Endothelial cell of umbilical vein (primary cell): ENCODE data around the gene KRTAP4-6. TPM values are rescaled to one million over a fixed set of nuclear protein-coding genes. Genes with fewer than 3 reads are reported as not detected.
A peak's percentile ranks its signal among the peaks of the same experiment; 100 is the strongest.

Experiments
- BruUV-seq: library from RNA; stranded (reverse); fragments of 400-500 nt; replicated peaks from 2 replicates; lab custom pipeline; 2021; lab: Mats Ljungman, UMichigan
- CTCF ChIA-PET: fragments of 300-600, 350-600 bp; sonication (Branson Sonifier 250); formaldehyde crosslinking; loops from one replicate; lab custom pipeline; 2021; ENCODE audit warnings: antibody characterized with exemption, inconsistent platforms; lab: Charles Lee
- POLR2A ChIA-PET: fragments of 300-600, 350-600 bp; sonication (Branson Sonifier 250); formaldehyde crosslinking; loops from one replicate; lab custom pipeline; 2021; ENCODE audit warnings: antibody characterized with exemption, inconsistent platforms; lab: Charles Lee
- DNase-seq: peaks from one replicate; pipeline ENCODE4 v3.0.0-alpha.2; 2011; ENCODE audit warnings: low read depth, low spot score
- FAIRE-seq: peaks from 2 replicates; lab custom pipeline; 2011; peaks lifted over from hg19 to GRCh38; lab: Jason Lieb, UNC
- H2AFZ ChIP-seq: 2 replicates; pipeline ENCODE4 v1.6.0; 2012; ENCODE audit warnings: low read depth, low read length, control low read depth, inconsistent platforms
- H3K27ac ChIP-seq: 2 replicates; pipeline ENCODE4 v1.5.1; 2011; ENCODE audit warnings: low read depth, mild to moderate bottlenecking, control low read depth, low read length, moderate library complexity; ENCODE audit not compliant: insufficient read depth
- H3K27me3 ChIP-seq, 2 experiments: 2 replicates each; pipeline versions ENCODE4 v1.6.0 to v1.6.1; 2011; ENCODE audit warnings: low read length in 2 of 2, mixed read lengths in 1 of 2; ENCODE audit not compliant: control insufficient read depth in 2 of 2, insufficient read depth in 2 of 2
- H3K36me3 ChIP-seq, 2 experiments: 2 replicates in 1 of 2; 3 replicates in 1 of 2; pipeline ENCODE4 v1.5.1; 2011; ENCODE audit warnings: low read length in 2 of 2, mild to moderate bottlenecking in 1 of 2, moderate library complexity in 1 of 2; ENCODE audit not compliant: control insufficient read depth in 2 of 2, insufficient read depth in 2 of 2; ENCODE audit errors: extremely low read depth in 1 of 2
- H3K4me1 ChIP-seq: 3 replicates; pipeline ENCODE4 v1.5.1; 2011; ENCODE audit warnings: mild to moderate bottlenecking, low read length; ENCODE audit not compliant: control insufficient read depth, insufficient read depth; ENCODE audit errors: extremely low read depth
- H3K4me2 ChIP-seq: 2 replicates; pipeline ENCODE4 v1.6.1; 2011; ENCODE audit warnings: low read length, control low read depth, mixed read lengths; ENCODE audit not compliant: insufficient read depth
- H3K4me3 ChIP-seq, 3 experiments: fragments of 200-600 bp in 1 of 3; sonication (generic), shearing (Covaris generic) in 1 of 3; replicated peaks in 1 of 3; 2 replicates each; pipeline ENCODE4 v1.5.1; 2011 to 2016; ENCODE audit warnings: control low read depth in 3 of 3, low read length in 3 of 3, mild to moderate bottlenecking in 2 of 3, inconsistent platforms in 1 of 3, low read depth in 1 of 3, moderate library complexity in 1 of 3; ENCODE audit not compliant: insufficient read depth in 1 of 3
- H3K79me2 ChIP-seq: 2 replicates; pipeline ENCODE4 v1.6.0; 2012; ENCODE audit warnings: low read length, inconsistent platforms; ENCODE audit not compliant: control insufficient read depth, insufficient read depth
- H3K9ac ChIP-seq: replicated peaks from 2 replicates; pipeline ENCODE3; 2011; ENCODE audit warnings: low read length, control low read depth; ENCODE audit not compliant: insufficient read depth; ENCODE audit errors: extremely low read depth
- H3K9me1 ChIP-seq: replicated peaks from 3 replicates; pipeline ENCODE4 v1.6.0; 2011; ENCODE audit warnings: mild to moderate bottlenecking, low read length; ENCODE audit not compliant: control insufficient read depth, insufficient read depth; ENCODE audit errors: extremely low read depth
- H3K9me3 ChIP-seq: replicated peaks from 2 replicates; pipeline ENCODE4 v1.5.1; 2012; ENCODE audit warnings: low read length, inconsistent platforms; ENCODE audit not compliant: control insufficient read depth, insufficient read depth
- H4K20me1 ChIP-seq: replicated peaks from 2 replicates; pipeline ENCODE3; 2011; ENCODE audit warnings: mild to moderate bottlenecking, low read length; ENCODE audit not compliant: control insufficient read depth, insufficient read depth; ENCODE audit errors: extremely low read depth
- FOS ChIP-seq: IDR thresholded peaks from 2 replicates; pipeline ENCODE4 v1.6.1; 2011; ENCODE audit warnings: mild to moderate bottlenecking, low read length, moderate library complexity, borderline replicate concordance; ENCODE audit not compliant: insufficient read depth
- GATA2 ChIP-seq: IDR thresholded peaks from 2 replicates; pipeline ENCODE4 v1.7.0; 2011; ENCODE audit warnings: low read depth, mild to moderate bottlenecking, moderate library complexity, mixed read lengths, low read length; ENCODE audit not compliant: insufficient read length, insufficient read depth
- JUN ChIP-seq: IDR thresholded peaks from 2 replicates; pipeline ENCODE4 v1.6.1; 2011; ENCODE audit warnings: borderline replicate concordance, low read depth; ENCODE audit not compliant: insufficient read length, insufficient read depth
- MYC ChIP-seq: IDR thresholded peaks from one replicate; pipeline ENCODE4 v1.6.1; 2011; ENCODE audit warnings: mild to moderate bottlenecking, low read depth, low read length
- POLR2A ChIP-seq: IDR thresholded peaks from 2 replicates; pipeline ENCODE4 v1.6.1; 2012; ENCODE audit warnings: low read depth, mild to moderate bottlenecking, control low read depth, low read length
- POLR2AphosphoS5 ChIP-seq: IDR thresholded peaks from 2 replicates; pipeline ENCODE4 v1.6.1; 2012; ENCODE audit warnings: low read depth, mild to moderate bottlenecking, control low read depth, low read length, moderate library complexity; ENCODE audit not compliant: insufficient read depth
- dilution Hi-C: fragments of 300-500 bp; cut with MboI; formaldehyde crosslinking; loops from one replicate; pipeline ENCODE4 v1.15.0; 2019; ENCODE audit warnings: low sequenced_read_pairs; ENCODE audit not compliant: extremely low pct_ligation_motif_present
- intact Hi-C: fragments of 100-400 bp; cut with micrococcal nuclease; formaldehyde crosslinking; loops from one replicate; pipeline ENCODE4 v1.10.0; 2022
- polyA plus RNA-seq, 4 experiments: library from polyadenylated mRNA; depleted of rRNA in 3 of 4; stranded (reverse) in 3 of 4; unstranded in 1 of 4; fragments of >200 nt; gene quantifications; 2 replicates each; pipeline versions ENCODE4 v1.2.1 to v1.2.3, GENCODE V29; 2011 to 2012; ENCODE audit warnings: missing spikeins in 1 of 4
- total RNA-seq: library from RNA; stranded (reverse); gene quantifications from 2 replicates; pipeline ENCODE4 v1.2.3, GENCODE V29; 2021

The KRTAP4-6 gene
- total and polyA plus RNA-seq, 2 donors (not counting 3 experiments of a cell fraction or from before 2014, with no cell fraction given) = not detected

DNA sequence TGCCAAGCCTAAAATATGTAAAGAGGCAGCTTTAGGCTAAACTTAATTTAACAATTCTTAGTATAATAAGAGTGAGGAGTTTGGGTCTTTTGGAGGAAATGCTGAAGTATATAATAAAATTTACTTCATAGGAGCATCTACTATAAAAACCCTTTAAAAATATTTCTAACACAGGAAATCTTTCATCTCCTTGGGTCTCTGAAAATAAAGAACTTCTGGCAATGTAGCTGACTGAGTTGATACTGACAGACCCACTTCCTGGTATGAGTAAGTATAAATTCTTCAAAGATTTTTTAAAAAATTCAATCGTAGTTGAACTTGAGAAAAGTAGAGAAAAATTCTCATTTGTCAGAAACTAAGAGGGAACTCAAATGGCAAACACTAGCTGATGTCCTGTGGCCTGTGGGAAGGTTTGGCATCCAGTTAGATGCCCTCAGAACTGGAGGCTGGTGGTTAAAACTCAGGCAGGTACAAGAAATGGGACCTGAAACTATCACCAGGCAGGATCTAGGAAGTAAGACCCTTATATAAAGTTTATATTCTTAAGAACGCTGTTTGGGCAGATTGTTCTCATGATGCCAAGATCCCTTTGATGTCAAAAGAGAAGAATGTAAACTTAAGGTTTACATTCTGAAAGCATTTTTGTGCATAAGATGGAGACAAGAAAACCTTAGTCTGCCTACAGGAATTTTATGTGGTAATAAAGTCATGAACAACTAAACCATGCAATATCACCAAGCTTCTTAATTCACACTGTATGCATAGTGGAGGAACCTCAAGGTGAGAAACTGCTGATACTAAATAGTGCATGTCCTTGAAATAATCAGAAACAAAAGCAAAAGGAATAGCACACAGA, 6.2 kb downstream of the KRTAP4-6 start:
- no peak overlapping the region for H3K27ac ChIP-seq
- dilution Hi-C loops = no loop called here
- intact Hi-C loops = no loop called here
- H3K9ac ChIP-seq = no peak overlapping the region
- FAIRE-seq = no peak
- no peaks in the 10 kb centered on the region for H3K9me1 ChIP-seq
- H2AFZ ChIP-seq = no peak overlapping the region
- H3K4me2 ChIP-seq = no peak overlapping the region
- ChIA-PET CTCF (interaction anchor here (0.7 kb wide), 1 partner anchor 21 kb away, joined by 3 read pairs; no protein-coding TSS in a partner anchor), POLR2A (no interaction called here)
- H3K27me3 ChIP-seq = peaks cover 0 to 3% of the 10 kb centered on the region in 2 experiments
- no peaks in the 10 kb centered on the region for H3K36me3 ChIP-seq
- no peaks in the 10 kb centered on the region for H3K79me2 ChIP-seq
- no peak overlapping the region for H3K4me3 ChIP-seq
- no peak for DNase-seq
- no peaks in the 10 kb centered on the region for H4K20me1 ChIP-seq
- no peak for TF ChIP-seq MYC
- TF ChIP-seq JUN = no peak
- TF ChIP-seq GATA2 = no peak
- no peak for TF ChIP-seq POLR2A
- no peak for TF ChIP-seq POLR2AphosphoS5
- no TSS peak for BruUV-seq
- no peaks in the 10 kb centered on the region for H3K9me3 ChIP-seq
- no peaks in the 10 kb centered on the region for H3K4me1 ChIP-seq

DNA sequence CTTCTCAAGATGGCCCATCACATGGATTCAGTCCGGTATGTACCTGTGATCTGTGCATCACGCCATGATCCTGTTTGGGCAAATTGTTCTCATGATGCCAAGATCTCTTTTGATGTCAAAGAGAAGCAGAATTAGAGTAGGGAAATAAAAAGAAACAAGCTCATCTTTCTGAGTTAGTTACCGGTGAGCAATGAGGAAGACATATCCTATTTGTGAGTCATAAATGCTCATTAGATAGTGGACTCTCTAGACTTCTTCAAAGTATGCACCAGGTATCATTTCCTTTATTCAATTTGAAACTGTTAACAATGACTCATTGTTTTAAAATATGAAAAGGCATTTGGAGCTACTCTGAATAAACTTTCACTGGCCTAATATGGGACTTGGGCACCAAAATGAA, 8.4 kb downstream of the KRTAP4-6 start:
- Histone ChIP-seq H3K4me3 (no peak overlapping the region), H3K36me3 (no peaks in the 10 kb centered on the region), H3K9me3 (no peaks in the 10 kb centered on the region), H3K79me2 (no peaks in the 10 kb centered on the region), H3K4me2 (no peak overlapping the region), H3K27me3 (peaks cover 0 to 3% of the 10 kb centered on the region in 2 experiments), H3K9me1 (no peaks in the 10 kb centered on the region), H4K20me1 (no peaks in the 10 kb centered on the region), H3K27ac (no peak overlapping the region), H3K9ac (no peak overlapping the region), H3K4me1 (no peaks in the 10 kb centered on the region), H2AFZ (no peak overlapping the region)
- POLR2A ChIA-PET = no interaction called here
- no peak for DNase-seq
- intact Hi-C loops (no loop called here), dilution Hi-C loops (no loop called here)
- no TSS peak for BruUV-seq
- CTCF ChIA-PET = no interaction called here
- FAIRE-seq = no peak
- TF ChIP-seq POLR2A = no peak
- TF ChIP-seq FOS = peak; percentile 46
